Tibial artery (tissue), 4 donors: ENCODE measurements around the gene ZRANB1.

Experiments
- DNase-seq, 2 donors: peaks; one replicate each; pipeline ENCODE4 v3.0.0-alpha.2; 2019
- H3K27ac ChIP-seq, 2 donors: fragments of 200-600 bp; sonication (generic) in 1 of 2; 1 replicate in 1 of 2; 2 replicates in 1 of 2; pipeline ENCODE4 v1.5.1; 2018 to 2019; ENCODE audit warnings: mild to moderate bottlenecking in 1 of 2
- H3K27me3 ChIP-seq, 2 donors: fragments of 200-600 bp; sonication (generic) in 1 of 2; one replicate each; pipeline versions ENCODE4 v1.5.1 to v1.6.0; 2016 to 2019
- H3K36me3 ChIP-seq, 3 donors: fragments of 200-600 bp; sonication (generic) in 2 of 3; one replicate each; pipeline ENCODE4 v1.5.1; 2016 to 2019; ENCODE audit warnings: mild to moderate bottlenecking in 2 of 3
- H3K4me1 ChIP-seq, 4 donors: fragments of 200-600 bp; sonication (generic) in 2 of 4; 1 replicate in 3 of 4; 2 replicates in 1 of 4; pipeline ENCODE4 v1.5.1; 2016 to 2019
- H3K4me3 ChIP-seq, 2 donors: fragments of 200-600 bp; sonication (generic) in 1 of 2; 1 replicate in 1 of 2; 2 replicates in 1 of 2; pipeline ENCODE4 v1.5.1; 2018 to 2019; ENCODE audit warnings: mild to moderate bottlenecking in 2 of 2
- H3K9me3 ChIP-seq, 3 donors: fragments of 200-600 bp; sonication (generic) in 1 of 3; one replicate each; pipeline ENCODE4 v1.5.1; 2016 to 2019
- CTCF ChIP-seq, 2 experiments: fragments of 200-600 bp in 1 of 2; fragments of 450-650 bp in 1 of 2; IDR thresholded peaks; one replicate each; pipeline ENCODE4 v1.5.1; 2017 to 2019; ENCODE audit warnings: antibody characterized with exemption in 2 of 2, mild to moderate bottlenecking in 1 of 2, moderate library complexity in 1 of 2
- intact Hi-C: fragments of 100-400 bp; cut with DNase I; formaldehyde crosslinking; loops from one replicate; pipeline ENCODE4 v1.15.0; 2023; ENCODE audit warnings: low total_unique reads

Gene ZRANB1

DNA sequence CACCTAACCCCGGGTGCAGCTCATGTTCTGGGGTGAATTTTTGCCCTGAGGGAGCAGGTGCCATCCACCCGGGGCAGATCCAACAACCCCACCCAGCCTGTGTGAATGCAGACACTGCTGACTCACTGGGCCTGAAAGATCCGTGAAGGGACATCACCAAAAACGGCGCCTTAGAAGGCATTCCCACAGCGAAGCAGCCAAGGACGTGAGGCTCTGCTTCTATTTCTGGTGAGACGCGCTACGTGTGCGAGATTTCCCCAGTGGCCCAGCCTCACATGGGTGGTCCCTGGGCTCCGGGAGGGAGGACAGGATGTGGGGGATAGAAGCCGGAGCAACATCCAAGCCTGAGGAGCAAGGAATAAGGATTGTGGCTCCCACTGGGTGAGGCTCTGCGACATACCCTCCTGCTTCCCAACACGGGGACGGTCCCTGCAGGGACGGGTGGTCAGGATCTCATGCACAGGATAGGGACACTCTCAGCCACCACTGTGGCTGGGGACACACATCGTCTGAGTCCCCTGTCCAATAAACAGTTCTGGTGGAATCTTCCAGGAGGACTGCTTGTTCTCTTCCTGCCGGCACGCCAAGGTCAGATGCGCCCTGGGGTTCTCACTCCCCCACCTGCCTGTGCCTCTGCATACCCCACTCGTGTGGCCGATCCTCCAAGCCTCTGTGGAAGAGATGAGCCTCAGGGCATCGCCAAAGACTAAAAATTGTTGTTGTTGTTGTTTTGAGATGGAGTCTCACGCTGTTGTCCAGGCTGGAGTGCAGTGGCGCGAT is 70.2 kb downstream of the ZRANB1 start:
- Histone ChIP-seq H3K4me3 (peak overlapping the region in 1 of 2 donors; percentile 26), H3K27me3 (no peaks in the 10 kb centered on the region), H3K9me3 (no peaks in the 10 kb centered on the region), H3K36me3 (no peaks in the 10 kb centered on the region), H3K4me1 (peaks cover 0 to 100% (median 85%) of the 10 kb centered on the region in 4 donors), H3K27ac (peak overlapping the region; percentile 85 to 90)
- no peak for TF ChIP-seq CTCF (IDR thresholded peaks at IDR 0.05)
- intact Hi-C loops = no loop called here
- peak; percentile 71 to 95 for DNase-seq

GRCh38 chr10:125012851-125013528 is 71.1 kb downstream of the ZRANB1 start:
- TF ChIP-seq CTCF (IDR thresholded peaks at IDR 0.05) = no peak
- no peaks in the 10 kb centered on the region for H3K27me3 ChIP-seq
- DNase-seq = no peak
- intact Hi-C loops = no loop called here
- peak overlapping the region; percentile 85 to 90 for H3K27ac ChIP-seq
- H3K4me1 ChIP-seq = peaks cover 0 to 100% (median 86%) of the 10 kb centered on the region in 4 donors
- H3K9me3 ChIP-seq = no peaks in the 10 kb centered on the region
- H3K4me3 ChIP-seq = no peak overlapping the region
- H3K36me3 ChIP-seq = no peaks in the 10 kb centered on the region

DNA sequence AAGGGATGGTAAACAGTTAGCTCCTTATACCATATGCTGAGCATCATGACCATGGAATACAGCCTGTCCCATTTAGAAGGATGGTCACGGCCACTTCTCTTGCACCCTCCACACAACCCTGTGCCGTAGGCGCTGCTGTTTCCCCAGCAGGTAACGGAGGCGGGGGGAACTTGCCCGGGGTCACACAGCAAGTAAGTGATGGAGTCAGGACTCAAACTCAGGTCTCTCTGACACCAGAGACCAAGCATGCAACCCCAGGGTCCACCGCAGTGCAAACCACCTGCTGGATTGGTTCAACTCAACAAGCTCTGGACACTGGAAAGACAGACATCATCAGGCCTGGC is 71.6 kb downstream of the ZRANB1 start:
- Histone ChIP-seq H3K4me1 (peaks cover 0 to 100% (median 87%) of the 10 kb centered on the region in 4 donors), H3K9me3 (no peaks in the 10 kb centered on the region), H3K27ac (peak overlapping the region; percentile 85 to 90), H3K27me3 (no peaks in the 10 kb centered on the region), H3K36me3 (no peaks in the 10 kb centered on the region), H3K4me3 (no peak overlapping the region)
- intact Hi-C loops = no loop called here
- no peak for DNase-seq
- no peak for TF ChIP-seq CTCF (IDR thresholded peaks at IDR 0.05)

GRCh38 chr10:125014086-125014830 is 72.3 kb downstream of the ZRANB1 start:
- peak in 1 of 2 donors; percentile 80 for DNase-seq
- intact Hi-C loops = no loop called here
- Histone ChIP-seq H3K9me3 (no peaks in the 10 kb centered on the region), H3K27ac (peak overlapping the region; percentile 85 to 90), H3K36me3 (no peaks in the 10 kb centered on the region), H3K4me3 (no peak overlapping the region), H3K27me3 (no peaks in the 10 kb centered on the region), H3K4me1 (peaks cover 0 to 100% (median 91%) of the 10 kb centered on the region in 4 donors)
- TF ChIP-seq CTCF (IDR thresholded peaks at IDR 0.05) = no peak

GRCh38 chr10:125014836-125015355 is 73.0 kb downstream of the ZRANB1 start:
- no peak for TF ChIP-seq CTCF (IDR thresholded peaks at IDR 0.05)
- Histone ChIP-seq H3K9me3 (no peaks in the 10 kb centered on the region), H3K27me3 (no peaks in the 10 kb centered on the region), H3K4me1 (peaks cover 0 to 100% (median 92%) of the 10 kb centered on the region in 4 donors), H3K4me3 (peak overlapping the region in 1 of 2 donors; percentile 36), H3K27ac (peak overlapping the region; percentile 85 to 90), H3K36me3 (no peaks in the 10 kb centered on the region)
- no peak for DNase-seq
- intact Hi-C loops = no loop called here
